Panc1 (cell line): ENCODE measurements around the gene PLA2G1B.

Source experiments
- CTCF ChIP-seq: fragments of 450-650 bp; IDR thresholded peaks from 2 replicates; pipeline ENCODE4 v1.5.1; 2017; ENCODE audit warnings: mild to moderate bottlenecking
- POLR2AphosphoS5 ChIP-seq: IDR thresholded peaks from 2 replicates; pipeline ENCODE4 v1.6.1; 2012; ENCODE audit warnings: mild to moderate bottlenecking, low read depth, low read length, moderate library complexity
- REST ChIP-seq, 2 experiments: IDR thresholded peaks; 2 replicates each; pipeline ENCODE4 v1.6.1; 2011 to 2012; ENCODE audit warnings: low read depth in 2 of 2, control low read depth in 1 of 2, low read length in 1 of 2, mild to moderate bottlenecking in 1 of 2, moderate library complexity in 1 of 2; ENCODE audit not compliant: insufficient read depth in 1 of 2
- SIN3A ChIP-seq: IDR thresholded peaks from 2 replicates; pipeline ENCODE4 v1.6.1; 2012; ENCODE audit warnings: low read depth, mild to moderate bottlenecking, low read length, moderate library complexity, borderline replicate concordance; ENCODE audit not compliant: insufficient read depth
- TCF7L2 ChIP-seq: IDR thresholded peaks from 2 replicates; pipeline ENCODE4 v1.6.1; 2011; ENCODE audit warnings: mild to moderate bottlenecking, low read depth, low read length, inconsistent platforms

DNA sequence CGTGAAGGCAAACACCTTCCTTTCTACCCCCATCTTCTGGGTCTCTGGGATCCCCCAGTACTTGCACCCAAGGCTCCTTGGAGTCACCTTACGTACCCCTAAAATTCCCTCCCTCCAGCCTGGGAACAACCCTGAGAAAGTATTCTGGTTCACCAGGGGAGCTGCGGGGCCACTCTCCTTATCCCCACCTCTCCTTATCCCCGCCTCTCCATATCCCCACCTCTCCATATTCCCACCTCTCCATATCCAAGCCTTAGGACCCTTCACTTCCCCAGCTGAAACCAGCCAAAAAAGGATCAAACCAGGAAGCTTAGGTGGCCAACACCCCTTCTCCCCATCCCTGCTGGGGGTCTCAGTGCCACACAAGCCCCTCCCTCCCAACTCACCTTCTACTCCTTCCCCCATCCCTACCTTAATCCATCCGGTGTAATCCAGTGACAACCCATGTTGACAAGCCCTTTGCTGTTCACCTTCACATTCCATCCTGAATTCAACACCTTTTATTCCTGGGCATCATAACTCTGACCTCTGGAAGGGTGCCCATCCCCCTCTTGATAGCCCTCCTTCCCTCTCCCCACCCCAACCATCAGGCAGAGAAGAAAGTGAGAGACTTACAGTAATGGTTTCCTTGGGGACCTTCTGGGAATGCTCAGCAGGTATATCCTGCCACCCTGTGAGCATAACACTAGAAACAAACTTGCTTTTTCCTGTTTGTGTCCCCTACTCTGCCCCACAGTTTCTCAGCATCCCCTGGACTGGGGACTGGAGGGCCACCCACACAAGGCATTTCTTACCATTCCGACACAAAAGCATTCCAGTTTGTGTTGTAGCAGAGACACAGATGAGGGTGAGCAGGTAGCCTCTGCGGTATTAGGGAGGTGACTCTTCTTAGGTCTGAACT is 43.0 kb upstream of the PLA2G1B start:
- TF ChIP-seq CTCF, result no peak
- TF ChIP-seq TCF7L2, result no peak
- no peak for TF ChIP-seq POLR2AphosphoS5
- TF ChIP-seq SIN3A, result no peak
- no peak for TF ChIP-seq REST (IDR thresholded peaks at IDR 0.05; ENCODE audit: insufficient read depth in 1 of 2, low read depth in 2 of 2, low read length in 1 of 2)
